Stimulated activated CD4-positive, alpha-beta T cell treated with anti-CD3 and anti-CD28 coated beads, TNF-alpha, amount 100 ng/mL, for 24 hours (primary cell): ENCODE data around the gene CFHR3.
"Not testable (repeated sequence)": the region's sequence is repeated elsewhere in the genome, so short reads cannot be mapped to it uniquely, and the experiment has no call there.

Experiments
- DNase-seq, 3 experiments: peaks; one replicate each; pipeline ENCODE4 v3.0.0-alpha.2; 2020; ENCODE audit warnings: low read depth in 3 of 3

The CFHR3 gene

GRCh38 chr1:196774603-196775002, at the start of gene CFHR3:
Gene CFHR3 (plus strand): TSS chr1:196774840. CDS start chr1:196774887, 47 bp downstream.
- no peak for DNase-seq

- DNase-seq = no peak
Measured at GRCh38 chr1:196732526-196732925, 42.1 kb upstream of the CFHR3 start.

GRCh38 chr1:196733091-196733970, 41.3 kb upstream of the CFHR3 start:
- no peak for DNase-seq

GRCh38 chr1:196734006-196734405, 40.6 kb upstream of the CFHR3 start:
- no peak for DNase-seq

GRCh38 chr1:196734460-196734859, 40.2 kb upstream of the CFHR3 start:
- DNase-seq = no peak

GRCh38 chr1:196738730-196739129, 35.9 kb upstream of the CFHR3 start:
- no peak for DNase-seq

- not testable (repeated sequence) for DNase-seq
Measured at GRCh38 chr1:196743244-196743643, 31.4 kb upstream of the CFHR3 start.

GRCh38 chr1:196765019-196765740, 9.5 kb upstream of the CFHR3 start:
- not testable (repeated sequence) for DNase-seq

- not testable (repeated sequence) for DNase-seq
Measured at GRCh38 chr1:196769823-196770222, 4.8 kb upstream of the CFHR3 start.

- DNase-seq = no peak
Measured at GRCh38 chr1:196773713-196774112, 927 bp upstream of the CFHR3 start.

GRCh38 chr1:196774175-196774574, 465 bp upstream of the CFHR3 start:
- DNase-seq = no peak

- DNase-seq = no peak
Measured at GRCh38 chr1:196777603-196778002, 3.0 kb downstream of the CFHR3 start.

- no peak for DNase-seq
Measured at GRCh38 chr1:196779093-196779492, 4.5 kb downstream of the CFHR3 start.

GRCh38 chr1:196791252-196791651, 16.6 kb downstream of the CFHR3 start:
- not testable (repeated sequence) for DNase-seq

GRCh38 chr1:196794103-196794502, 19.5 kb downstream of the CFHR3 start:
- not testable (repeated sequence) for DNase-seq

- no peak for DNase-seq
Measured at GRCh38 chr1:196797891-196798290, 23.3 kb downstream of the CFHR3 start.

GRCh38 chr1:196801920-196802319, 27.3 kb downstream of the CFHR3 start:
- DNase-seq = not testable (repeated sequence)

- no peak for DNase-seq
Measured at GRCh38 chr1:196808529-196809235, 34.0 kb downstream of the CFHR3 start.

- not testable (repeated sequence) for DNase-seq
Measured at GRCh38 chr1:196817442-196817841, 42.8 kb downstream of the CFHR3 start.

- not testable (repeated sequence) for DNase-seq
Measured at GRCh38 chr1:196819531-196819930, 44.9 kb downstream of the CFHR3 start, which contains the start of gene CFHR1. Gene CFHR1 (plus strand): TSS chr1:196819731. CDS start chr1:196819845, 114 bp downstream.

- DNase-seq = not testable (repeated sequence)
Measured at GRCh38 chr1:196827860-196828259, 53.2 kb downstream of the CFHR3 start.
